T-helper 22 cell (primary cell): ENCODE data around the gene DHX35.

Experiments used
- DNase-seq: peaks from one replicate; pipeline ENCODE4 v3.0.0-alpha.2; 2020; ENCODE audit warnings: low read depth

The DHX35 gene

DNA sequence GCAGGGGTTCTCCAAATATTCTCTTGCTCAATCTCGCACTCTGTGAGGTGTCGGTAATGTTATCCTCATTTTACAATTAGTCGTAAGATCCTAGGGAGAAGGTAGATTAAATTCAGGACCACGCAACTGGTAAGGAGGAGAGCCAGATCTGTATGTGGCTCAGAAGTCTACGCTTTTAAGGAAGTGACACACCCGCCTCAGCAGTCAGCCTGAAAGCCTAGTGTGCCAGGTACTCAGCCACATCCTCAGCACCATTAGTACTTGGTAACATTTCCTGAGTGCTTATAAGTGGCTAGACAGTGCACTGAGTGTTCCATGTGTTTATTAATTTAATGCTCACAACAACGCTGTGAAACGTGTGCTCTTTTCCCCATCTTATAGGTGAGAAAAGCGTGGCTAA lies 63.7 kb downstream of the DHX35 start:
- DNase-seq, result no peak

DNA sequence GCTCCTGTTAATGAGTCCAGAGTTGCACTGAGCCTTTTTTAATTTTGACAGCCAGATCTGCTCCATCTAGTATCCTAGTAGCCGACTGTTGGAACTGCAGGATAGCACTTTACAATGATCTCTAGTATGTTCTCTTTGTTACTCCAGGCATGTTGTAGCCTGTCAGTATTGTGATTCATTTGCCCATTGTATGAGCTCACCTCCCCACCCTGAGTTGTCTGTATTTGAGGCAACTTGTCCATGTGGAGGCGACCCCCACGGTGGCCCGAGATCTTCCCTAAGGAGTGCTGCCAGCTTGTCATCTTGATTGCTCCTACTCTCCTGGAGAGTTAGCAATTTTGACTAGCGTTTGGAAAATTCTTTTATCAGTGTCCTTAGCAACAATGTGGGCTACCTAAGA lies 67.2 kb downstream of the DHX35 start:
- no peak for DNase-seq

DNA sequence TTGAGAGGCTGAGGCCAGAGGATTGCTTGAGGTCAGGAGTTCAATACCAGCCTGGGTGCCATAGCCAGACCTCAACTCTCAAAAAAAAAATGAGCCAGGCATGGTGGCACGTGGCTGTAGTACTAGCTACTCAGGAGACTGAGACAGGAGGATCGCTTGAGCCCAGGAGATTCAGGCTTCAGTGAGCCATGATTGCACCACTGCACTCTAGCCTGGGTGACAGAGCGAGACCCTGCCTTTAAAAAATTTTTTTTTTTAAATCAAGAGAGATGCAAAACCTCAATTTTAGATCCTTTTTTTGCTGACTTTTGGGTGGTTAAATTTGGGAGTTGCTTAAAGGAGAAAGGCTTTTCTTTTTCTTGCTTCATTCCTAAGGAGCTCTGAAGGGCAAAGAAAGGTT lies 70.9 kb downstream of the DHX35 start:
- no peak for DNase-seq

- DNase-seq, result no peak
These were observed 73.9 kb downstream of the DHX35 start for GRCh38 chr20:39036011-39036410.

- DNase-seq, result no peak
These were observed 74.7 kb downstream of the DHX35 start for GRCh38 chr20:39036851-39037250.

DNA sequence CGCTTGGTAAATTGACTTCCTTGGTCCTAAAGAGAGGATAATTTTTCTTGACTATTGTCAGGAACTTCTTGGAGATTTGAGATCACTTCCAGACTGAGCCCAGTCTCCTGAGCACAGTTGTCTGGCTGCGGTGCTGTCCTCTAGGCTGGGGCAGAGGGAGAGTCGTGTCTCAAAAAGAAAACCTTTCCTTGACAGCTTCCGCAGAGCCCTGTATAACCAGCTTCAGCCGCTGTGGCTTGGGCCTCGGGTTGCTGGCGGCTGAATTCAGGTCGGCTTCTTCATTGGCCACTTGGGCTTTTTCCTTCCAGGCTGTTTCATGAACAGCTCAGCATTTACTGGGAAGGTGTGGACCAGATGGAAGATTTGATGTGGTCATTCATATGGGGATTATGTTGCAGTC lies 75.9 kb downstream of the DHX35 start:
- no peak for DNase-seq

- DNase-seq, result no peak
These were observed 76.4 kb downstream of the DHX35 start for GRCh38 chr20:39038495-39038894.

GRCh38 chr20:39039261-39039660 lies 77.1 kb downstream of the DHX35 start:
- DNase-seq, result no peak

- DNase-seq, result no peak
These were observed 78.0 kb downstream of the DHX35 start for GRCh38 chr20:39040116-39040515.

DNA sequence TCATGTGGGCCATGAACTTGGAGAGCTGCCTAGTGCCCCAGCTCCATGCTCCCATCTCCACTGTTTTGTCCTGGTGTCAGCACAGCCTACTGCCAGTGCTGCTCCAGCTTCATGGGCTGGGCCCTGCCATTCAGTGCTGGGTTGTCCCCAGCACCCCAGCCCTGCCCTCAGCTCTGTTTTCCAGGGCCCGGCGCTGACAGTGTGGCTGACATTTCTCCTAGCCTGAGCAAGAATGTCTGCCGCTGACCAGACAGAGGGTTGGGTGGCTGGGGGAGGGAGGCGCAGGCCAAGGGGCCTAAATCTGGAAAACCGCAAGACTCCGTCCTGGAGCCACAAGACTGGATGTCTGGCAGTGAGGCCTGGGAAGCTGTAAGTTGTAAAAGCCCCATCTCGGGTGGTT lies 78.9 kb downstream of the DHX35 start:
- DNase-seq, result no peak

- DNase-seq, result no peak
These were observed 80.4 kb downstream of the DHX35 start for GRCh38 chr20:39042279-39043150.

GRCh38 chr20:39044501-39044900 lies 82.4 kb downstream of the DHX35 start:
- no peak for DNase-seq

DNA sequence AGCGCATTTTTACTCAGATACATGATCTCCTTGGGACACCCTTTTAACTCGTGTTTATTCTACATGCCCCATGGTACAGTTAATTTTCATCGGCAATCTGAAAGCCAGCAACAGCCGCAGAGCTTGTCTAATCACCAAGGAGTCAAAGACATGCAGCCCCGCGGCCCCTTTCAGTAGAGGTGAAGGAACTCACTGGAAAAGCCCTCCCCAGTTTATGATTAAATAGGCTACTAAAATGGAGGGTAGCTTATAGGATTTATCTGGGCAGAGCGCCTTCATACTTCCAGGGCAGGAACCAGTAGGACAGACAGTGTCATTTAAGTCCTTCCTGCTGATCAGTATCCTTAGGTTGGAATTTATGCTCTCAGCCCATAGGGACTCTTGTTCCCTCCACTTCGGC lies 83.5 kb downstream of the DHX35 start:
- no peak for DNase-seq

- no peak for DNase-seq
These were observed 85.4 kb downstream of the DHX35 start for GRCh38 chr20:39047417-39047985.

DNA sequence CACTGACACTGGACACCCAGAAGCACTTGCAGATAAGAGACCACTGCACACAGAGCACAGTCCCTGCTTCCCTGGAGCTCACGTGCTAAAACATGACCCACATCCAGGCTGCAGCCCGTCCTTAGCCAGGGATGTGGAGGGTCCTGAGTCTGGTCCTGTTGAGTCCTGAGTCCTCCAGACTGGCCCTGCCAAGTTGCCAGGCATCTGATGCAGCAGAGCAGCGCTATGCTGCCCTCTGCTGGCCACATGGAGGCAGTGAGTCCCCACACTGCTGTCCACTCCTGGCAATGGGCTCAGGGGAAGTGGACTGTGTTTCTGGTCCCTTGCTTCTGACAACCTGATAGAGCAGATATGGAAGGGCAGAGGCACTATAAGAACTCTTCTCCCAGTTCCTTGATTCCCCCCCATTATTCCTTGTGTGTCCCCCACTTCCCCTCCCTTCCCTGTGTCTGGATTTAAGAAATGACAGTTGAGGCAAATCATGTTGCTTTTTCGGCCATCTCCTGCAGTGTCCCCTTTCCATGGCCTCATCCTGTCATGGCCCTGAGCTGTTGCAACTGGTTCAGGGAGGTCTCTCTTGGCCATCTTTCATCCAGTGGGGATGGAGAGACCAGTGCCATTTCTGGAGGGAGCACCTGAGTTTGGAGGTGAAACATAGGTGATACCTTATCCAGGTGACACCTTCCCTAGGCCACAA lies 86.0 kb downstream of the DHX35 start:
- DNase-seq, result peak; percentile 31

DNA sequence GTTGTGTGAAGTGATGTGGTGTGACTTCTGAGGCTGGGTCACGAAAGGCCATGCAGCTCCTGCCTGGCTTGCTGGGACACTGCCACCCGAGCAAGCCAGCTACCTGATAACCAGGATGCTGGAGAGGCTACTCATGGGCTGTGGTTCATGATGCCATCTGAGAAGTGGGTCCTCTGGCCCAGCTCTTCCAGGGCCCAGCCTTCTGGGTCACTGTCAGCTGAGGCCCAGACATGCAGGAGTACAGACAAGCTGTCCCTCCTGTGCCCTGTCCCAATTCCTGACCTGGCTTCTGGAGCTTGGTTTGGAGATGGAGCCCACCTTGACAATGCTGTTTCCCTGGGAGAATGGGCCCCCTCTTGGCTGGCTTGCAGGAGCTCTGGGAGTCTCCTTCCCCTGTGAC lies 87.0 kb downstream of the DHX35 start:
- no peak for DNase-seq

- peak; percentile 56 for DNase-seq
These were observed 87.8 kb downstream of the DHX35 start for GRCh38 chr20:39049684-39050554.

GRCh38 chr20:39050555-39050902 lies 88.4 kb downstream of the DHX35 start:
- no peak for DNase-seq

- no peak for DNase-seq
These were observed 90.5 kb downstream of the DHX35 start for GRCh38 chr20:39052676-39053075.

DNA sequence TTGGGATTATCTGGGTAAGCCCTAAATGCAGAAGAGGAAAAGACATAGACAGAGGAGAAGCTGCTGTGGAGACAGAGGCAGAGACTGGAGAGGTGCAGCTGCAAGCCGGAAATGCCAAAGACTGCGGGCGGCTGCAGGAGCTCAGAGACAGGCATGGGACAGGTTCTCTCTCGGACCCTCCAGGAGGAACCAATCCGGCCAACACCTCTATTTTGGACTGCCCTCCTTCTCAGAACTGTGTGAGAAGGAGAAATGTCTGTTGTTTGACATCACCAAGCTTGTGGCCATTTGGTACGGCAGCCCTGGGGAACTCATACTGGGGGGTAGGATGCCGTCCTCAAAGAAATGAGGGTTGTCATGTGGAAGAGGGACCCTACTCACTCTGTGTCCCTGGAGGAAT lies 95.0 kb downstream of the DHX35 start:
- no peak for DNase-seq

- no peak for DNase-seq
These were observed 95.8 kb downstream of the DHX35 start for GRCh38 chr20:39057911-39058310.

- no peak for DNase-seq
These were observed 96.9 kb downstream of the DHX35 start for GRCh38 chr20:39059036-39059435.
